HFFc6 (cell line): ENCODE results near the gene NUDT6. TPM values are rescaled to one million over a fixed set of nuclear protein-coding genes. Genes with fewer than 3 reads are reported as not detected.

Source experiments
- DNase-seq: peaks from one replicate; pipeline ENCODE4 v3.0.0-alpha.2; 2018
- H3K27ac Mint-ChIP-seq: 2 replicates; pipeline ENCODE4 v1.8.0; 2020; ENCODE audit warnings: mild to moderate bottlenecking, mixed read lengths
- H3K27me3 Mint-ChIP-seq: 2 replicates; pipeline ENCODE4 v1.8.0; 2021; ENCODE audit warnings: mild to moderate bottlenecking, moderate library complexity, mixed read lengths; ENCODE audit not compliant: insufficient read depth
- H3K36me3 Mint-ChIP-seq: 2 replicates; pipeline ENCODE4 v1.8.0; 2021; ENCODE audit warnings: low read depth, mixed read lengths
- H3K4me1 Mint-ChIP-seq: 2 replicates; pipeline ENCODE4 v1.8.0; 2020; ENCODE audit warnings: low read depth, mixed read lengths
- H3K4me3 Mint-ChIP-seq: 2 replicates; pipeline ENCODE4 v1.8.0; 2020; ENCODE audit warnings: mild to moderate bottlenecking, moderate library complexity, mixed read lengths
- H3K9me3 Mint-ChIP-seq: 2 replicates; pipeline ENCODE4 v1.8.0; 2020; ENCODE audit warnings: mild to moderate bottlenecking, mixed read lengths
- total RNA-seq, 6 experiments: library from RNA; stranded (reverse); fragmentation: NEBNext Ultra II Directional; extraction: Animal tissue kit (Norgen Biotek cat#: 25700); gene quantifications; 2 replicates in 1 of 6; 3 replicates in 5 of 6; pipeline ENCODE4 v1.2.3, GENCODE V29; 2021
- TF ChIP-seq, protein P1 (sequence below): fragments of 200-600 bp; sonication (generic); IDR thresholded peaks from 2 replicates; pipeline ENCODE4 v1.5.0; 2021; ENCODE audit warnings: antibody characterized with exemption, mild to moderate bottlenecking

NUDT6 gene
- total RNA-seq, 6 experiments from 2014 or later, result 1.9 to 4.4 (median 3.5) TPM

DNA sequence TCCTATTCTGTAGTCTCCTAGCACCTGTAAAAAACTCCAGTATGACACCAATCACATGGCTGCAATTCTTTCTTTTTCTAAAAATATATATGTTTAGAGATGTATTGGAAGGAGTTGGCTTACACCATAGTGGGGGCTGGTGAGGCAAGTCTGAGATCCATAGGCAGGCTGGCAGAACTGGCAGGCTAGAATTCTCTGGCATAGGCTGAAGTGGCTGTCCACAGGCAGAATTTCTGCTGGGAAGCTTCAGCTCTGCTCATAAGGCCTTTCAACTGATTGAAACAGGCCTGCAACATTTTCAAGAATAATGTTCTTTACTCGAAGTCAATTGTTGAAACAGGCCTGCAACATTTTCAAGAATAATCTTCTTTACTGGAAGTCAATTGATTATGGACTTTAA lies 58.8 kb downstream of the NUDT6 start:
- Mint-ChIP-seq H3K27ac (peak overlapping the region; percentile 82), H3K9me3 (peaks cover 6% of the 10 kb centered on the region), H3K27me3 (peaks cover 14% of the 10 kb centered on the region), H3K36me3 (peaks cover 74% of the 10 kb centered on the region), H3K4me3 (no peak overlapping the region; the same call in 1 of the 2 replicates), H3K4me1 (peaks cover 89% of the 10 kb centered on the region)
- no peak for DNase-seq
- TF ChIP-seq, protein P1, sequence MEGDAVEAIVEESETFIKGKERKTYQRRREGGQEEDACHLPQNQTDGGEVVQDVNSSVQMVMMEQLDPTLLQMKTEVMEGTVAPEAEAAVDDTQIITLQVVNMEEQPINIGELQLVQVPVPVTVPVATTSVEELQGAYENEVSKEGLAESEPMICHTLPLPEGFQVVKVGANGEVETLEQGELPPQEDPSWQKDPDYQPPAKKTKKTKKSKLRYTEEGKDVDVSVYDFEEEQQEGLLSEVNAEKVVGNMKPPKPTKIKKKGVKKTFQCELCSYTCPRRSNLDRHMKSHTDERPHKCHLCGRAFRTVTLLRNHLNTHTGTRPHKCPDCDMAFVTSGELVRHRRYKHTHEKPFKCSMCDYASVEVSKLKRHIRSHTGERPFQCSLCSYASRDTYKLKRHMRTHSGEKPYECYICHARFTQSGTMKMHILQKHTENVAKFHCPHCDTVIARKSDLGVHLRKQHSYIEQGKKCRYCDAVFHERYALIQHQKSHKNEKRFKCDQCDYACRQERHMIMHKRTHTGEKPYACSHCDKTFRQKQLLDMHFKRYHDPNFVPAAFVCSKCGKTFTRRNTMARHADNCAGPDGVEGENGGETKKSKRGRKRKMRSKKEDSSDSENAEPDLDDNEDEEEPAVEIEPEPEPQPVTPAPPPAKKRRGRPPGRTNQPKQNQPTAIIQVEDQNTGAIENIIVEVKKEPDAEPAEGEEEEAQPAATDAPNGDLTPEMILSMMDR, result no peak

DNA sequence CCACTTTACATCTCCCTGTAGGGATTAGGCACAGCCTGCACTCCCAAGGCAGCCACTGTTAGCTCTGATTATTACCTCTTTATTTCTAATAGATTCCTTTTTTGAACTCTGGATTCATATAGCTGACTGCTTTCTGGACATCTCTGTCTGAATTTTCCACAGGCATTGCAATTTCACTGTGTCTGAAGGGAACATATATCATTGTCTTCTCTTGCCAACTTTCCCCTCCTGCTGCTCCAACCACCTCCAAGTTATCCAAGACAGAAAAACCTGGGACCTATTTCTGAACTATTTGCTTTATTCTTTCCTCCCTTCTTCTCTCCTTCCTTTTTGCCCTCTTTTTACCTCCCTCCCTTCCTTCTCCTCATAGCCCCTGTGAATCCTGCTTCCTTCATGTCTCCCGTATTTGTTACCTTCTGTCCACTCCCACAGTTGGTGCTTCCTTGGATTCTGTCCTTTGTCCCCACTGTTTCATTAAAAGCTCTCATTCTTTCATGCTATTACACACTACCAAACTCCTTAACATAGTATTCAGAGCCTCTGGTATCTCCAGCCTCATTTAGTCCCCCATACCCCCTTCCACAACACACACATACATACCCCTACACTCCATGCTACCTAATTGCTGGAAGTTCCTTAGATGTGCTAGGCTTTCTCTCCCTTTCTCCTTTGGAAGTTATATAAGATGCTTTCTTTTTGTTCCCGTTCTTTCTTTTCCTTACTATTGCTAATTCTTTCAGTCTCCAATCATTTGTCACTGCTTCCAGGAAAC lies 61.0 kb downstream of the NUDT6 start:
- Mint-ChIP-seq H3K4me1 (peaks cover 92% of the 10 kb centered on the region), H3K4me3 (peak overlapping the region; percentile 9; the same call in 1 of the 2 replicates), H3K27me3 (peaks cover 13% of the 10 kb centered on the region), H3K36me3 (peaks cover 68% of the 10 kb centered on the region), H3K9me3 (no peaks in the 10 kb centered on the region), H3K27ac (peak overlapping the region; percentile 67)
- no peak for DNase-seq
- TF ChIP-seq, protein P1, result no peak

DNA sequence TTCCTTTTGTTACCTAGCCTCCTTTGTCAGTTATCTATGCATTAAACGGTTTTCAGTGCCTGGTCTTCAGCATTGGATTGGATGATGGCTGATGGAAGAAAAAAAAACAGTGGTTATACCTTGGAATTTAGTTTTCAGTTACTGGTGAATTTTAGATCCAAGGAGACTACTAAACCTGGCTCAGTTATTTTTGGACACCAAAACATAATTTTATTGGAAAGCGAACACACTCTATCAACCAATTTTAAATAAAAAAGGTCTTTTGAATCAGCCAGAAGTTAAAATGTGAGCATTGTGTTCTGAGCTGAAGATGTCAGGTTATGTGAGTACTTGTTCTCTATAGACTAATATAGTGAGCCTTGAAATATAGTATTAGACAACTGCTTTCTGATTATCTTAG lies 63.7 kb downstream of the NUDT6 start:
- H3K4me1 Mint-ChIP-seq, result peaks cover 95% of the 10 kb centered on the region
- H3K27ac Mint-ChIP-seq, result peak overlapping the region; percentile 76
- peaks cover 66% of the 10 kb centered on the region for H3K36me3 Mint-ChIP-seq
- no peak for DNase-seq
- H3K9me3 Mint-ChIP-seq, result no peaks in the 10 kb centered on the region
- TF ChIP-seq, protein P1, result no peak
- H3K27me3 Mint-ChIP-seq, result peaks cover 16% of the 10 kb centered on the region
- H3K4me3 Mint-ChIP-seq, result peak overlapping the region; percentile 55; the same call in 1 of the 2 replicates

DNA sequence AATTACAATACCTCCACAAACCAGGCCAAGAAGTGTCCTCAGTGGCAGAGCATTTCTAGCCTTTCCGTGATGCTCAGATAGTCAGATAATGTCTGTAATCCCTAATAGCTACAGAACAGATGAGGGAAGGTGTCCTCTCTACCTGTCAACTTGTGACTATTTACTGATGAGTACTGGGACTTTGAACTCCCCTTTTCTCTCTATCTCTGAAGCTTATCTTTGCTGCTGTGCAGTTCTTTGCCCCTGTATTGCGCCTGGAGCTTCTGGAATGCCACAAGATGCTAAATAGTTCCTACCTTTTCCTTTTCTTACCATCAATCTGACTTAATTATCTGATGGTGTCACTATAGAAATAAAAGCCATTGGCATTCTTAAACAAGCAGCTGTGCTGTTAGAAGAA lies 65.2 kb downstream of the NUDT6 start:
- no peaks in the 10 kb centered on the region for H3K9me3 Mint-ChIP-seq
- no peak overlapping the region for H3K4me3 Mint-ChIP-seq
- no peak for DNase-seq
- peak overlapping the region; percentile 70 for H3K27ac Mint-ChIP-seq
- TF ChIP-seq, protein P1, result no peak
- peaks cover 95% of the 10 kb centered on the region for H3K4me1 Mint-ChIP-seq
- H3K27me3 Mint-ChIP-seq, result peaks cover 18% of the 10 kb centered on the region
- H3K36me3 Mint-ChIP-seq, result peaks cover 72% of the 10 kb centered on the region

DNA sequence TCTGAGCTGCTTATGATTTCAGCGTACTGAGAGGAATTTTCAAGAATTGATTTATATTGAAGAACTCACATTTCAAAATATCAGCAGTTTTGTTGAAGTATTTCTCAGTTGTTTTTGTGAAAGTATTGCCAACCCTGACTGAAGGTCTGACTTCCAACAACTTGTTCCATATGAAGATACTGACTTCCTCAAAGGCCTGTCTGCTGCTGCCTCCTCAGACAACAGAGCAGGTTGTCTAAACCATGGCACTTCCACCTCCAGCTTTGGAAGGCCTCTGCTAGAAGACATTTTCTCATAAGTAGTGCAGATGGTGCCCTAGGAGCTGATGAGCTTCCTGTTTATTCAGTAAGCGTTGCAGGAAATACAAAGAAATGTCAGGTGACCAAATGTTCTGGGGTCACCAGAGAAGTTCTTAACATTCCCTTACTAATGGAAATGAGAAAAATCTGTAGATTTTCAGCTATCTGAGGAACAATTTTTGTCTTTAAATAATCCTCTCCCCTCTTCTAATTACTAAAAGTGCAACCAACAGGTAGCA lies 67.0 kb downstream of the NUDT6 start:
- 0 out of 2 replicates have a peak overlapping the region, but pooled peaks have one; percentile 30 for H3K4me3 Mint-ChIP-seq
- DNase-seq, result no peak
- no peaks in the 10 kb centered on the region for H3K9me3 Mint-ChIP-seq
- peaks cover 69% of the 10 kb centered on the region for H3K36me3 Mint-ChIP-seq
- H3K27ac Mint-ChIP-seq, result peak overlapping the region; percentile 83
- H3K27me3 Mint-ChIP-seq, result peaks cover 12% of the 10 kb centered on the region
- TF ChIP-seq, protein P1, result no peak
- H3K4me1 Mint-ChIP-seq, result peaks cover 96% of the 10 kb centered on the region
